Hematopoietic multipotent progenitor cell treated with erythropoietin and hydrocortisone succinate and interleukin-3 and kit ligand, for 15 days (in vitro differentiated cells): ENCODE data around the gene ECI1.
"Not testable (repeated sequence)": the region's sequence is repeated elsewhere in the genome, so short reads cannot be mapped to it uniquely, and the experiment has no call there.

Experiments
- DNase-seq: peaks from one replicate; pipeline ENCODE4 v3.0.0-alpha.2; 2015; ENCODE audit warnings: low spot score

ECI1 gene

DNA sequence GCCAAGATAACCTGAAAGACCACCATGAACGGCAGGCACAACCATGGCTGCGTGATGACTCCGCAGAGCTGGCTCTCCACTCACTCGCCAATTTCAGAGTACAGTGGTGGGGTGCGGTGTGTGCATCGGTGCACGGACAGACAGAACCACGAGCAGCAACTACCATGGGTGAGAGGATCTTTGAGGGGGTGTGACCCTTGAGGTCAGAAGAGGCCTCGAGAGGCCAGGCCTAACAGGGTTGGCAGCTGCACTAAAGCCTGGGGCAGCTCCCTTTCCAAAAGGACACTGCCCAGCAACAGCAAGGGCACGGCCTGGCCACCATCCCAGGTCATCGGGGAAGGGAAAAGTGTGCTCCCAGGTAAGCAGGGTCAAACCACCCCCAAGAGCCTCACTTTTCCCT, 1.9 kb upstream of the ECI1 start:
- DNase-seq: no peak

DNA sequence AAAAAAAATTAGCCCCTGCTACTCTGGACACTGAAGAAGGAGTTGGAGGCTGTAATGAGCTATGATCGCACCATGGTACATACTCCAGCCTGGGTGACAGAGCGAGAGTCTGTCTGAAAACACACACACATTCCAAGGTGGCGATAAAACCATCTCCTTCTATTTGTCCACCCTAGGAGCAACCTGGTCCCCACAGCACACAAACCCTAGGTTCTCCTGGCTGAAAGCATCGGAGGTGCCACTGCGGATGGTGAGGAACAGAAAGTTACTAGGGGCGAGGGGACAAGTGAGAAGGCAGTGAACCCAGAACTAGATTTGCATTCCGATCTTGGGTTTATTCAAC, 1.4 kb upstream of the ECI1 start:
- DNase-seq: no peak

DNA sequence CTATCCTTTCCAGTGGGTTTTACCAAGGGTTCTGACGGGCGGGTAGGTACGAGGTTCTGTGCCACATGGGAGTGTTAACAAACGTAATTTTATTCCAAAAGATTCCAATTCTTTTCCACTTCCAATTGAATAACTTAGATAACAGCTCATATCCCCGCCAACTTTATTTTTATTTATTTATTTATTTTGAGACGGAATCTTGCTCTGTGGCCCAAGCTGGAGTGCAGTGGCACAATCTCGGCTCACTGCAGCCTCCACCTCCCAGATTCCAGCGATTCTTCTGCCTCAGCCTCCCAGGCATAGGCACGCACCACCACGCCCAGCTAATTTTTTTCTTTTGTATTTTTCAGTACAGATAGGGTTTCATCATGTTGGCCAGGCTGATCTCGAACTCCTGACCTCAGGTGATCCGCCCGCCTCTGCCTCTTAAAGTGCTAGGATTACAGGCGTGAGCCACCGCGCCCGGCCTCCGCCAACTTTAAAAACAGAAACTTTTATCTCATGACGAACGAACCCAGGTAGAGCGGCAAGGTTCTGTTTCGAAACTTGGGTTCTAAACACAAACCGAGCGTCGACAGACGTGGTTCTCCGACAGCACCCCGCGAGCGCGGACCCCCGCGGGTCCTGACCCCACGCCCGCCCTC, 613 bp downstream of the ECI1 start:
- DNase-seq: peak; percentile 39

DNA sequence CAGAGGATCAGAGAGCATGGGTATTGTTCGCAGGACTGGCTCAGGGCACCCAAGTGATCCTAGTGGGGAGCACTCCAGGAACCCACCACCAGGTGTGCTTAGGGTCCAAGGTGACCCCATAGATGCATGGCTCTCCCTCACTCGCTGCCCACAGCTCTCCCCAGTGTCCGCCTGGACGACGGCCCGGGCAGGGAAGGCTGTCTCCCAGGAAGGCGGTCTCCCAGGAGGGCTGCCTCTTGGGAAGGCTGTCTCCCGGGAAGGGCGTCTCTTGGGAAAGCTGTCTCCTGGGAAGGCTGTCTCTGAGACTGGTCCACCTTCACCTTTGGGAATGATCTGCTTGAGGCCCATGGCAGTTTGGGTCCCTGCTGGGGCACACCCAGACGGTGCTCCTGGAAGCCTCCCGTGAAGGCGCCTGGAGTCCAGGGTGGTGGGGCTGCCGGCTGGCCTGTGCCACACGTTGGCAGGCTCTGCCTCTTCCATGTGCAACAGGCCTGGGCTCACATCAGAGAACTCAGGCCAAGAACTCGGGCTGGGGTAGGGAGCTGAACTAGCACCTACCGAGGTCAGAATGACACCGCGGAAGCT, 5.0 kb downstream of the ECI1 start:
- DNase-seq: no peak

DNA sequence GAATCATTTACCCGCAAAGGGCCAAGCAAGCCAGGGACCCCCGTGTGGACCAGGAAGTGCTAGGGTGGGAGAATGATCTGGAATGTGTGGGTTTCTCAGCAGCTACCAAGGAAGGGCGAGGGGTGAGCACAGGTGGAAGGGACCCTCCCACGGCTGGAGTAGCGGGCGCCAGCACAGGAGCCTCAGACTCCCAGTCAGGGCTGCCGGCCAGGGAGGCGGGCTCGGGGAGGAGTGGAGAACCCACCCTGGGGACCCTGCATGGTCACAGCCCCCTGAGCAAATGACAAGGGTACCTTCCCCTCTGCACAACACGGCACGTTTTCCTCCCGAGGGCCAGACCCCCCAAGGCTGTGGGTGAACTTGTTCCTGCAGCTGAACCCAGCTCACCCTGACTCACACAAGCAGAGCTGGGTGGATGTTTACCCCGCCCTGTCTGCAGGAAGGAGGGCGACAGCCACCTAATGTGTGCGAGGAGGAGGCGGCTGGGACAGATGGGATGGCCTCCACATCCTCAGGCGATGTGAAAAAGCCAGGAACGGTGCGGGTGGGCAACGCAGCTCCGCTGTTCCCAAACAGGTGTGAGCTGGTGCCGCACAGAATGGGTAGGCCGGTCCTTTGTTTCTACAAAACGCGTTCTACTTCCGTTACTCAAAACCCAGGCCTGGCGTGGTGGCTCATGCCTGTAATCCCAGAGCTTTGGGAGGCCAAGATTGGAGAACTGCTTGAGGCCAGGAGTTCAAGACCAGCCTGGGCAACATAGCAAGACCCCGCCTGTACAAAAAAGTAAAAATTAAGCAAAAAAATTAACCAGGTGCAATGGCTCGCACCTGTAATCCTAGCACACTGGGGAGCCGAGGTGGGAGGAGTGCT, 6.2 kb downstream of the ECI1 start:
- DNase-seq: no peak

DNA sequence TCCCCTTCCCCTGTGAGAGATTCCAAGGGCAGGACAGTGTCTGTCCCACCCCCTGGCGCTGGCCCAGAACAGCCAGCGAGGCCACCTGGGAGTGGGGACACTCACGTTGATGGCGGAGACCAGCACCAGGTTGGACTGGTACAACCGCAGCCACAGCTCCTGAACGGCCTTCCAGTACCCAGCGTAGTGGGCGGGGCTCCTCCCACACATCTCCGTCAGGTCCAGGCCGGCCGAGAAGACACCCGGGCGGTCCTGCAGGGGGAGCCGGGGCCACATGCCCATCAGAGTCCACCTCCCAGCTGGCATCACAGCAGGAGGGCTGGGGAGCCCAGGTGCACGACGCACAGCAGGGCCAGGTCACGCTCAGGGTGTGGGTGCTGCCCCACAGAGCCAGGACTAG, 7.1 kb downstream of the ECI1 start:
- no peak for DNase-seq

DNA sequence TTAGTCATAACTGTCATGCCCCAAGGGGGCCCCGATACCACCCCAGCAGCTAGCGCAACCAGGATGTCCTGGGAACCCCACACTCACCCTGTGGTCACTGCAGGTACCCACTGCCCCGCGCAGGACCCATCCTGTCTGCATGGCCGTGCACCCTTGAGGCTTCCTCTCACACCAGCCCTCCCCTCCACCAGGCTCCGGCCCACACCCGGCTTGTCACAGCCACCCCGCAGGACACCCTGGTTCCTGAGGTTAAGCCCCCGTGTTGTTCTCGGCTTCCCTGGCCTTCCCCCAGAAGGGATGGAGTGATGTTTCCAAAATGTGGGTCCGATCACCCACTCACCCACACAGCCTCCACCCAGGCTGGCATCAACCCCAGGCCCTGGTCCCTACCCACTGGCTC, 7.6 kb downstream of the ECI1 start:
- DNase-seq: no peak

DNA sequence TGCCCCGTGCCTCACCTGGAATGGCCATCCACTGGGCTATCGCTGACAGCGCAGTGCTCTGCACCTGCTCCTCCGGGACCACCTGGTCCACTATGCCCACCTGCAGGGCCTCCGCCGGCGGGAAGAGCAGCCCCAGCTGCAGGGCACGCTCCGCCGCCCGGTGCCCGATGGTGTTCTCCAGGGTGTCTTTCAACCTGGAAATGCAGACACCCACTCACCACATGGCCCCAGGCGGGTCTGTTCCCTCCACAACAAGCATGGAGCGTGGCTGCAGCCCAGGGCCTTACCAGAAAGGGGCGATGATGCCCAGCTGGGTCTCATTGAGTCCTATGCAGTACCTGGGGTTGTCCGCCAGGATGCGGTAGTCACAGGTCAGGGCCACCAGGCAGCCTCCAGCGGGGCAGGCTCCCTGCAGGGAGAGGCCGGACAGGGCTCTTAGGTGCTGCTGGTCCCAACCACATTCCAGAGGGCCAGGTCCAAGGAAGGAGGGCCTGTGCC, 8.3 kb downstream of the ECI1 start:
- peak; percentile 38 for DNase-seq

DNA sequence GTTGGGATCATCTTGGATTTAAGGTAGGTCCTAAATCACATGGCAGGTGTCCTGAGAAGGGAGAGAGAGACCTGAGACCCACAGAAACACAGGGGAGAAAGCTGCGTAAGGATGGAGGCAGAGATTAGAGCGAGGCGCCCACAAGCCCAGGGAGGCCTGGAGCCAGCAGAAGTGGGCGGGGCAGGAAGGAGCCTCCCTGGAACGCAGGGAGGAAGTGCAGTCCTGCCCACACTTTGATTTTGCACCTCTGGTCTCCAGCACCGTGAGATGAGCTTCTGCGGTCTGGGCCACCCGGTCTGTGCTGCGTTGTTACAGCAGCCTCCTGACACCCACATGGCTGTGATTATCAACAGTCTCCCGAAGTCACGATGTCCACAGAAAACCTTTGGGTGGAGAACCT, 8.8 kb downstream of the ECI1 start:
- DNase-seq: no peak

DNA sequence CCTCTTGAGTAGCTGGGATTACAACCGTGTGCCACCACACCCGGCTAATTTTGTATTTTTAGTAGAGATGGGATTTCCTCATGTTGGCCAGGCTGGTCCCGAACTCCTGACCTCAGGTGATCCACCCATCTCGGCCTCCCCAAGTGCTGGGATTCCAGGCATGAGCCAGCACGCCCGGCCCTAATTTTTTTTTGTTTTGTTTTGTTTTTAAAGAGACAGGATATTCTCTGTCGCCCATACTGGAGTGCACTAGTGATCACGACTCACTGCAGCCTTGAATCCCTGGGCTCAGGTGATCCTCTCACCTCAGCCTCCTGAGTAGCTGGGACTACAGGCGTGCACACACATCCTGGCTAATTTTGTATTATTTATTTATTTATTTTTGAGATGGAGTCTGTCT, 11.1 kb downstream of the ECI1 start:
- not testable (repeated sequence) for DNase-seq

DNA sequence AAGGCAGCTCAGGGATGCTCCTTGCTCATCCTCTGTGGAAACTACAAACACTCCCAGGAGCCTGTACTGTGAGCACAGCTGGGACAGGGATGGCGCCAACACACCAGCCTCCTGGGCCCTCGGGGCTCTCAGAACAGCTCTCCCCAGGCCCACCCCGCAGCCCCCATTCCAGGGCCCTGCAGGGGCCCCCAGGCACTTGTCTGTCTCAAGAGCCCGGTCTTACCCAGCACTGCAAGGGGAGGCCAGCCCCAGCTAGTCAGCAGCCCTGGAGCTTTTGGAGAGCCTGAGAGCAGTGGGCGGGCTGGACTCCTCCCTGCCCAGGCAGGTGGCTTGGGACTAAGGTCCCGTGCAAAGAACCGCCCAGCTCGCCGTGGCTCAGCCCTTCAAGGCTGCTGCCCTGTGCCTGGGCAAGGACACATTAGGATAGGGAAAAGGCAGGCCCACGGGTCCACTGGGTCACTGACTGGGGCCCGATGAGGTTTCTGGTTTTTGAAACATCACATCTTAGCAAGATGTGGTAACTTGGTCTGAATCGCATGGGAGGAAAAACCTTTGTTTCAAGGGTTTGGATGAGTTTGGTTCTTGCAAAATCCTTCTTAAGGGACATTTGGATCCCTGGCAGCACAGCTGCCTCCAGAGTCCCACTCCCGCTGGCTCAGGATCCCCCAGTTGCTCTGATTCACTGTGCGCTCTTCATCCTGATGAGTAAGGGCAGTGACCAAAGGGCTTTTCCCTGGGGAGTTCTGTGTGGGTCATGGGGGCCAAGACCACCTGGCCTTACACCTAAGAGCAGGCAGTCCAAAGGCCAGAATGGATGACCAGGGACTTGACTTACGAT, 12.3 kb downstream of the ECI1 start:
- DNase-seq: no peak

DNA sequence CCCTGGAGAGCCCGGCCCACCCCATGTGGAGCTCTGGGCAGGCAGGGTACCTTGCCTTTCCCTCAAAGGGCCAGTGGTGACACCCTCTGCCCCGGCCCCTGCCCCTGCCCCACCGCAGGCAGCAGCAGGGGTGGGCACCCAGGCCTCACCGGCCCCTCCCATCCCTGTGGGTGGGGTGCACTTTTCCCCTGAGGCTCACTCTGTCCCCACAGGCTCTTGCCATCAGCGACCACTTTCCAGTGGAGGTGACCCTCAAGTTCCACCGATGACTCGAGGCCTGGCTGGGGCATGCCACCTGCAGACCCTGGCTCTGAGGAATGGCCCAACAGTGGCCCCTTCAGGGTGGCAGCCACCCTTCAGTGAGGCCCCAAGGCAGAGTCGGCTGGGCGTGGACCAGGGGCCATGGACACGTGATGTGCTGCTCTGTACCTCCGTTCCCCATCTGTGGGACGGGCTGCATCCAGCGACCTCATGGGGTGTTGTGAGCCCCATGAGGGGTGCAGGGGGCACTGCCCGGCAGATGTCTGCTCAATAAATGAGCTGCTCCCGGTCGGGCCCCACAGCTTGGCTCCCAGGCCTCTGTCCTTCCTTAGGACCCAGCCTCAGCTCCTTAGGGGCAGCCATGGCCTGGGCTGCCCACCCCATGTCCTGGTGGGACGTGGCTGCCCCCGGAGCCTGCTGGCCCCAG, 13.1 kb downstream of the ECI1 start:
- no peak for DNase-seq

DNA sequence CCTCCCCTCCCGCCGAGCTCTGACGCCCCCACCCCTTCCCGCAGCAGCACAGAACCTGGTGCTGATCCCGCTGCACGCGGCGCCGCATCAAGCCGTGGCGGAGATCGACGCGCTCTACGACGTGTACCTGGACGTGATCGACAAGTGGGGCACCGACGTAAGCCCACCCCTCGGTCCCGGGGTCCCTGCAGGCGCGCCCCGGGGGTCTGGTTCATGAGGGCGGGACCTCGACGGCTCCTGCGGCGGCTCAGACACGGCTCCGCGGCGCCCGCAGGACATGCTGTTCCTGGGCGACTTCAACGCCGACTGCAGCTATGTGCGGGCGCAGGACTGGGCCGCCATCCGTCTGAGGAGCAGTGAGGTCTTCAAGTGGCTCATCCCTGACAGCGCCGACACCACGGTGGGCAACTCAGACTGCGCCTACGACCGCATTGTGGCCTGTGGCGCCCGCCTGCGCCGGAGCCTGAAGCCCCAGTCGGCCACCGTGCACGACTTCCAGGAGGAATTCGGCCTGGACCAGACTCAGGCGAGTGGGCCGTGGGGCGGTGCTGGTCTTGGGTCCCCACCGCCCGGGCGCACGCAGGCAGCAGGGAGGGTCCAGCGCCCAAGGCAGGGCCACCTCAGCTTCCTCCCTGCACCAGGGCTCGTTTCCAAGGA, 13.8 kb downstream of the ECI1 start:
- no peak for DNase-seq

DNA sequence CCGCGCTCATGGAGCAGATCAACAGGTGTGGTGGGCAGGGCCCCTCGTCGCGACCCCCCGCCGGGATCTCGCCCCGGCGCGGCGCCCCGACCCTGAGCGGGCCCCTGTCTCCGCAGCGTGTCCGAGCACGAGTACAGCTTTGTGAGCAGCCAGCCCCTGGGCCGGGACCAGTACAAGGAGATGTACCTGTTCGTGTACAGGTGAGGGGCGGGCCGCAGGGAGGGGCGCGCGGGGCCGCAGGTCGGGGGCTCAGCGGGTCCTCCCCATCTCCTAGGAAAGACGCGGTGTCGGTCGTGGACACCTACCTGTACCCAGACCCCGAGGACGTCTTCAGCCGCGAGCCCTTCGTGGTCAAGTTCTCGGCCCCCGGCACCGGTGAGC, 14.3 kb downstream of the ECI1 start:
- no peak for DNase-seq

DNA sequence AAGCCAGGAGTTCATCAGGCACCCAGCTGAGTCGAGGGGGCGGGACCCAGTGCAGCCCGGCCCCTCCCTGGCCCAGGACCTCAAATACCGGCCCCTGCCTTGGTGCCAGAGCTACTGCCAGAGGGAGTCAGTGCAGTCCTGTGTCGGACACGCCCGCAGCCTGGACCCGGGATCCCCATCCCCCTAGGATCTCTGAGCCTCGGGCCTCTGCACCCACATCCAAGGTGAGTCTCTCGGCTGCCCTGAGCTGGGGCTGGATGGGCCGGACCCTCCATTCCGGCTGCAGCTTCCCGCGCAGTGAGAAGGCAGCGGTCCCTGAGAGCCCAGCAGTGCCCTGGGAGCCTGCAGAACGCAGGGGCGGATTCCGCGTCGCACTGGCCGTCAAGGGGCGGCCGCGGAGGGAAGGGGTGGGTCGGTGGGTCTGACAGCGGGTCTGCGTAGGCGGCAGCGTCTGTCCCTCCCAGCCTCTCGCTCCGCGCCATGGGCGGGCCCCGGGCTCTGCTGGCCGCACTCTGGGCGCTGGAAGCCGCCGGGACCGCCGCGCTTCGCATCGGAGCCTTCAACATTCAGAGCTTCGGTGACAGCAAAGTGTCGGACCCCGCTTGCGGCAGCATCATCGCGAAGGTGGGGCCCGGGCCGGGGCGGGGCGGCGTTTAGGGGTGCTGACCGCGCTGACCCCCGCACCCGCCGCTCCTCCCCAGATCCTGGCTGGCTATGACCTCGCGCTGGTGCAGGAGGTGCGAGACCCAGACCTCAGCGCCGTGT, 14.9 kb downstream of the ECI1 start, which contains the start of gene DNASE1L2:
DNASE1L2 (plus strand) TSS at position 108 of the 765 bp plus-strand sequence; CDS start at position 481, 373 bp downstream.
- DNase-seq: no peak

DNA sequence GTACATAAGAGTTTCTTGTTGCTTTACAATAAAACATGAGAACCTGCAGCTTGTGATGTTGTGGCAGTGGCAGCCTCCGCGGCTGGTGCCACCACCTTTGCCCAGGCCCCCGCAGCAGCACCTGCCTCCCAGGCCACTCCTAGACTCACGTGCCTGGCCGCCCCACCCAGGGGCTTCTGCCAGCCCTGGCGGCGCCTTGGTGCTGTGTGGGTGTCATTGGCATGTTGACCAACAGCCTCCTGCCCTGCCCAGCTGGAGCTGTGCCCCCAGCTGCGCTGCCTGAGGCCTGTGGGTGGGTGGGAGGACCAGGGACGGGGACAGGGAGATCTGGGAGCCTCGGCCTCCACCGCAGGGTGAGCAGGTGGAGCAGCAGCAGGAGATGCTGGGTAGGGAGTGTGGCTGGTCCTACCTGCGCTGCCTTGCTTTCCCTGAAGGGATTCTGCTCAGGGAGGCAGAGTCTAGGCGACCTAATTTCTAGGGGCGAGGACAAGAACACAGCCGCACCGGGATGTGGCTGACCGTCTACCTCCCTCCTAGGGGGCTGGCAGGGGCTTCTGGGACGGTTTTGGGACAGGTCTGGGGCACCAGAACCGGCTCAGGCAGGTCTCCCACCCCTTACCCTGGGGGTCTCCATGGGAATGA, 15.6 kb downstream of the ECI1 start:
- DNase-seq: no peak

DNA sequence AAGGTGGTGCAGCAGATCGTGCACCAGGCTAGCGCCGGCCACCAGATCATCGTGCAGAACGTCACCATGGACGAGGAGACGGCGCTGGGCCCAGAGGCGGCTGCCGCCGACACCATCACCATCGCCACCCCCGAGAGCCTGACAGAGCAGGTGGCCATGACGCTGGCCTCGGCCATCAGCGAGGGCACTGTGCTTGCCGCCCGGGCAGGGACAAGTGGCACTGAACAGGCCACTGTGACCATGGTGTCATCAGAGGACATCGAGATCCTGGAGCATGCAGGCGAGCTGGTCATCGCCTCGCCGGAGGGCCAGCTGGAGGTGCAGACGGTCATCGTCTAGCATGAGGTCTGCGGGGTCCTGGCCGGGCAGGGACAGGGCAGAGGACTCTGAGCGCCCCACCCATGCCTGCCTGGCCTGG, 16.1 kb downstream of the ECI1 start:
- DNase-seq: no peak

DNA sequence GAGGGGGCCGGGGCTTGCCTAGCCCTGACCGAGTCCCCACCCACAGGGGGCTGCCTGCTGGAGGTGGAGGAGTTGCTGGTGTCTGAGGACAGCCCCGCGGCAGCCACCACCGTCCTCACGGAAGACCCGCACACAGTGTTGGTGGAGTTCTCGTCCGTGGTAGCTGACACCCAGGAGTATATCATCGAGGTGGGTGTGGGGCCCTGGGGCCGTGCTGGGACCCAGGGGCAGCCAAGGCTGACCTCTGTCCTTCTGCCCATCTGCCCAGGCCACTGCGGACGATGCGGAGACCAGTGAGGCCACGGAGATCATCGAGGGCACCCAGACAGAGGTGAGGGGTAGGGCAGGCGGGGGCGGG, 16.6 kb downstream of the ECI1 start:
- no peak for DNase-seq

DNA sequence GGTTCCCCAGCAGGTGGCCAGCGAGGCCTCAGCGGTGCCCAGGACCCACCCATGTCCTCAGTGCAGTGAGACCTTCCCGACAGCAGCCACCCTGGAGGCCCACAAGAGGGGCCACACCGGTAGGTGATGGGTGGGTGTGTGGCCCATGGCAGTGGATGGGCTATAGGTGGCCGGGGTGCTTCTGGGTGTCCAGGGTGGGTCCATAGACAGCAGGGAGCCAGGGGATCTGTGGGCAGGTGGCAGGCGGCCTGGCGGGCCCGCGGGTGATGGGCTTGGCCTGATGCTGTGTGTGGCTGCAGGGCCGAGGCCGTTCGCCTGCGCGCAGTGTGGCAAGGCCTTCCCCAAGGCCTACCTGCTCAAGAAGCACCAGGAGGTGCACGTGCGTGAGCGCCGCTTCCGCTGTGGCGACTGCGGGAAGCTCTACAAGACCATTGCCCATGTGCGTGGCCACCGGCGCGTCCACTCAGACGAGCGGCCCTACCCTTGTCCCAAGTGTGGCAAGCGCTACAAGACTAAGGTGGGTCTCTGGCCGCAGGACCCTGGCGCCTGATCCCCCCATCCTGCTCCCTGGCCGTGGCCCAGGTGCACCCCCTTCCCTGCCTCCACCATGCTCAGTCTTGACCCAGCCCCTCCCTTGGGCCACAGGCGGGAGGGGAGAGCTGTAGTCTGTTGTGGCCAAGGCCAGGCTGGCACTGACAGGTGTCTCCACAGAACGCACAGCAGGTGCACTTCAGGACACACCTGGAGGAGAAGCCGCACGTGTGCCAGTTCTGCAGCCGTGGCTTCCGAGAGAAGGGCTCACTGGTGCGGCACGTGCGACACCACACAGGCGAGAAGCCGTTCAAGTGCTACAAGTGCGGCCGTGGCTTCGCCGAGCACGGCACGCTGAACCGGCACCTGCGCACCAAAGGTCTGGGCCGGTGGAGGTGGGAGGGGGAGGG, 17.2 kb downstream of the ECI1 start:
- no peak for DNase-seq
